ENCODE measurements around the gene SULT1A1.
"Not testable (repeated sequence)": the region's sequence is repeated elsewhere in the genome, so short reads cannot be mapped to it uniquely, and the experiment has no call there.

Gene SULT1A1

DNA sequence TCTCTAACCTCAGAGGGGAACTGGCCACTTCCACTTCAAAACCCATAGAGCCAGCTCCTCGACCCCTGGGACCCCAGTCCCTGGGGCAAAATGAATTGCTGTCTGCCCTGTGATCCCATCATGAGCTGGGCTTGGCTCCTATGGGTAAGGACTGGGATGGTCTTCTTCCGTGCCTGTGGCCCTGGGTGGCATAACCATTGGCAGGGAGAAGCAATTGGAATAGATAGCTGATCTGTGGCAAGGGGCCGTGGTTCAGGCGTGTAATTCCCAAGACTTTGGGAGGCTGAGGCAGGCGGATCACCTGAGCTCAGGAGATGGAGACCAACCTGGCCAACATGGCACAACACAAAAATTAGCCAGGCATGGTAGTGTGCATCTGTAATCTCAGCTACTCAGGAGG, 17.3 kb downstream of the SULT1A1 start:
- DNase-seq = no peak

DNA sequence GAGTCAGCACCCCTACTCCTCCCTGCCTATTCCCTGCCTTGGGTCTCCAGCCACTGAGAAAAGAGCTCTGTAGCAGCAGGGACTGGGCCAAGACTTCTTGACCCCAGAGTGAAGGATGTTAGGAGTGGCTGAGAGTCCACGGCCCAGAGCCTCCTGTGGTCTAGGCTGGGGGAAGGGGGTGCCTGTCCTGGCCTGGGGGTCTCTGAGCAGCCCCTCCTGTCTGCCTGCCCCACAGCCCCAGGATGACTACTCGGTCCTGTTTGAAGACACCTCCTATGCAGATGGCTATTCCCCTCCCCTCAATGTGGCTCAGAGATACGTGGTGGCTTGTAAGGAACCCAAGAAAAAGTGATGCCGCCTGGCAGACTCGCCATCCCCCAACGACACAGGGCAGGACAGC, 18.5 kb downstream of the SULT1A1 start:
- DNase-seq = no peak

DNA sequence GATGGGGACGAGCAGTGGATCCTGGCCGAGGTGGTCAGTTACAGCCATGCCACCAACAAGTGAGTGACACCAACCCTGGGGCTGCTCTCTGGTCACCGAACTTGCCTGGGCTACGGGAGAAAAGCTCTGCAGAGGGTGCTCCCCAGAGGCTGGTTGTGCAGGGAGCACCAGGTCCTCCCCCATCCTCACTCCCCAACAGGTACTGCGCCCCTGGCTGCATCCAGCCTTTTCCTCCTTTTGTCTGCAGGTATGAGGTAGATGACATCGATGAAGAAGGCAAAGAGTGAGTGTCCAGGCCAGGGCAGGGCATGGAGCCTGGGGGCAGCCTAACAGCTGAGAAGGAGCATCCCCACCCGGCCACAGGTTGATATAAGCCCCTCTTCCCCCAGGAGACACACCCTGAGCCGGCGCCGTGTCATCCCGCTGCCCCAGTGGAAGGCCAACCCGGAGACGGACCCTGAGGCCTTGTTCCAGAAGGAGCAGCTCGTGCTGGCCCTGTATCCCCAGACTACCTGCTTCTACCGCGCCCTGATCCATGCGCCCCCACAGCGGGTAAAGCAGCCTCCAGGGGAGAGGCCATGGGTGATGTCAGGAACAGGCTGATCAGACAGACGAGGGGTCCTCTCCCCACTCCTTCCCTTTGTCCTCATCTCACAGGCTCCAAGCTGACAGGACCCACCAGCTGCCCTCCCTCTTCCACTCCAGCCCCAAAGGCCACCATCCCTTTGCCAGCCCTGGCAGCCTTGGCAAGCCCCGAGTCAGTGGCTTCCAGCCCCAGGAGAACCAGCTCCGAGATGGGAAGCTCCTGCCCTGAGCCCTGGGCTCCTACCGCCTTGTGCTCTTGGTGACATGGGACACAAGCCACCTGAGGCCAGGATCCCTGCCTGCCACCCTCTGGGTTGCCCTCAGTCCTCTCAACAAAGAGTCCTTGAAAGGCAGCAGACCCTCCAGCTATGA, 19.2 kb downstream of the SULT1A1 start:
- DNase-seq = no peak

DNA sequence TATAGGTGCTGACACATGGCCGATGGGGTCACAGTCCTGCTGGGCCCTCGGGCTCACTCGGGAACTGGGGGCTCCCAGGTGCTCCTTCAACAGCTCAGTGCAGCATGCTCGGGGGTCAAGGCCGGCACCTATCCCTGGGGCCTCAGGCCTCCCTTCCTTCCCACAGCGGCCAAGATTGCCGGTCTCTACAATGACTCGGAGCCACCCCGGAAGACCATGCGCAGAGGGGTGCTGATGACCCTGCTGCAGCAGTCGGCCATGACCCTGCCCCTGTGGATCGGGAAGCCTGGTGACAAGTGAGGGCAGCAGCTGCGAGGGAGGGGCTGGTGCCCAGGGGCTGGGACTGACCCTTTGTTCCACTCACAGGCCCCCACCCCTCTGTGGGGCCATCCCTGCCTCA, 19.9 kb downstream of the SULT1A1 start:
- DNase-seq = no peak

DNA sequence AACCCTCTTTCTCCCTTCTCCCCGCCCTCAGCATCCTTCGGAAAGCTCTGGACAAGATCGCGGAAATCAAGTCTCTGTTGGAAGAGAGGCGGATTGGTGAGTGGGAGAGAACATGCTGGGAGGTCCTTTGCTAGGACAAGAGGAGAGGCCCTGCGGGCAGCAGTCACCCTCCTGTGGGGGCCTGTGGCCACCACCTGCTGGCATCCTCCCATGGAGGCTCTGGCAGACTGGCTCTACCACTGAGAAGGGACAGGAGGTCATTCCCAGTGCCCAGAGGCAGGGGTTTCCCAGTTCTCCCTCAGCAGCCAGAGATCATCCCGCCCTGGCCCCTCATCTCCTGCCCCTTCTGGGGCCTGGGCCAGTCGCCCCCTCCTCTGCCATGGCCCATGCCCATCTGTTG, 20.8 kb downstream of the SULT1A1 start:
- no peak for DNase-seq

DNA sequence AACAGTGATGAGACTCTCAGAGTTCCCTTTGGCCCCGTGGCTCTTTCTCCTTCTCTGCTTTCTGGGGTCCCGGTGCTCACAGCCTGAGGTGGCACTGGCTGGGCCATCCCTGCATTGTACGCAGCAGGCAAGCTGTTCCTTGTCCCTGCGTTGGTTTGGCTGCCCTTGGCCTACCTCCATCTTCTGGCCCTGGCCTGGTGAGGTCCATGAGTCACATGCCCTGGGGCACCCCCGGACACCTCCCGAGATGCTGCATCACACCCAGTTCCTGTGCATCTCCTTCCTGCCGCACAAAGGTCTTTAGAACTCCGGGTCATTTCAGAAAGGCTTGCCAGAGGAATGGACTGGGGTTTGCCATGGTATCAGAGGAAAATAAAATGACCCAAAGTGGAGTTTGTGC, 22.5 kb downstream of the SULT1A1 start:
- no peak for DNase-seq

DNA sequence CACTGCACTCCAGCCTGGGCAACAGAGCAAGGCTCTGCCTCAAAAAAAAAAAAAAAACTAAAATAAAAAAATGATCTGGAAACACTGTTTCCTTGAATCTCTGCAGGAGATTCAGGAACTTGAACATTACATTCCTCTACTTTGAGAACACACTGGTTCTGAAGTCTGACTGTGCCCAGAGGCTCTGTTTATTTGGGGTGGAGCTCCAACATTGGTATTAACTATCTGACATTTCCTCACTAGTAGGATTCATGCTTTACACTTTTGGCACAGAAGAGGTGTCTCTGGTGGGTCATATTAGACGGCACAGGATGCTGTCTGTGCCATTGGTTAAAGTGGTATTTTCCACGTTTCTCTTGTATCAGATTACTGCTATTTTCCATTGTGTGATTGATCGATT, 23.4 kb downstream of the SULT1A1 start:
- no peak for DNase-seq

DNA sequence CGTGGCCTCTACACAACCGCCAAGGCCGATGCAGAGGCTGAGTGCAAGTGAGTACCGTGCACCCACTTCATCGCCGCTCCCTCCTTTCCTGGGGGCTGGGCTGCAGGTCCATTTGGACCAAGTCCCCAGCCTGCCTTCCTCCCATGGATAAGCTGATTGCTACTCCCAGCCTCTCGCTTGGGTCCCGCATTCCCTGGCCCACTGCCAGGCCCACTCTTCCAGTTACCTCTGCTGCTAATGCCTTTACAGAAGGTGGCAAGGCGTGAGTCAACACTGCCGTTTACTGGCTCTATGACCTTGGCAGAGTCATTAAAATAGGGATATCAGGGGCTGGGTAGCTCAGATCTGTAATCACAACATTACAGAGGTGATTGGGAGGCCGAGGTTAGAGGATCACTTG, 24.2 kb downstream of the SULT1A1 start:
- no peak for DNase-seq

DNA sequence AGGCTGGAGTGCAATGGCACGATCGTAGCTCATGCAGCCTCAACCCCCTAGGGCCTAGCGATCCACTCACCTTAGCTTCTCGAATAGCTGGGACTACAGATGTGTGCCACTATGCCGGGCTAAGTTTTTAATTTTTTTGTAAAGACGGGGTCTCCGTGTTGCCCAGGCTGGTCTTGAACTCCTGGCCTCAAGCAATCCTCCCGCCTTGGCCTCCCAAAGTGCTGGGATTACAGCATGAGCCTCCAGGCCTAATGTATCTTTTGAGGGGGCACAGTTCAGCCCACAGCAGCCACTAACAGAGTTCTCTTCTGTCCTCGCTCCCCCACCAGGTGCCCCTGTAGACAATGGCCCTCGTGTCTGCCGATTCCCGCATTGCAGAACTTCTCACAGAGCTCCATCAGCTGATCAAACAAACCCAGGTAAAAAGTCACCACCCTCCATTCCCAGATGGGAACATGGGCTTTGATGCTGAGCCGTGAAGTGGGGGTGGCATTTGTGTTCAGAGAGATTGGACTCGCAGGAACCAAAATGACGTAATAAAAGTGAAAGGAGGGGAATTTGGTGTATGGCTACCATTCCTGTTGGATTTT, 29.0 kb downstream of the SULT1A1 start:
- no peak for DNase-seq

DNA sequence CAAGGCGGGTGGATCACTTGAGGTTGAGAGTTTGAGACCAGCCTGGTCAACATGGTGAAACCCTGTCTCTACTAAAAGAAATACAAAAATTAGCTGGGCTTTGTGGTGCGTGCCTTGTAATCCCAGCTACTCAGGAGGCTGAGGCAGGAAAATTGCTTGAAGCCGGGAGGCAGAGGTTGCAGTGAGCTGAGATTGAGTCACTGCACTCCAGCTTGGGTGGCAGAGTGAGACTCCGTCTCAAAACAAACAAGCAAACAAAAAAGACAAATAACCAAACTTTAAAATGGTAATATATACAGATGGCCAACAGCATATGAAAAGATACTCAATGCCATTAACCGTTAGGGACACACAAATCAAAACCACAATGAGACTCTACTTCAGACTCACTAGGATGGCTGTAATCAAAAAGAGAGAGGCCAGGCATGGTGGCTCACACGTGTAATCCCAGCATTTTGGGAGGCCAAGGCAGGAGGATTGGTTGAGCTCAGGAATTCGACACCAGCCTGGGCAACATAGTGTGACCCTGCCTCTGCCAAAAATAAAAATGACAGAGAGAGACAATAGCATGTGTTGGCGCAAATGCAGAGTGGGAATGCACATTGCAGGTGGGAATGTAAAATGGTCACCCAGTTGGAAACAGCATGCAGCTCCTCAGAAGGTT, 34.3 kb downstream of the SULT1A1 start:
- no peak for DNase-seq

DNA sequence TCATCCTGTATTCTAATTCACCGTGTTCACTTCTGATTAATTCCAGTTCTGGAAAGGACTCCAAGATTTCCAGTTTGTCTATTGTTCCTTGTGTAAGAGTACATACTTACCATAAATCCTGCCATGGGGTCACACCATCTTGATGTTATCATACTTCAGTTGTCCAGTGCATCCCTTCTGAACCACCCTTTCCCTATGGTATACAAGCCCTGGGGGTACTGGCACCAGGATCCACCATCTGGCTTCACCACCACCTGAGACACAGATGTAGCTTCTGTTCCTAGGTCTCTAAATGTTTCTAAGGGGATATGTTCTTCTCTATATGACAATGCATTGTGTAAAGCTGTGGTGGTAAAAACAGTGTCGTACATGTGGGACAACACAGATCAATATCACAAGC, 34.9 kb downstream of the SULT1A1 start:
- DNase-seq = no peak

DNA sequence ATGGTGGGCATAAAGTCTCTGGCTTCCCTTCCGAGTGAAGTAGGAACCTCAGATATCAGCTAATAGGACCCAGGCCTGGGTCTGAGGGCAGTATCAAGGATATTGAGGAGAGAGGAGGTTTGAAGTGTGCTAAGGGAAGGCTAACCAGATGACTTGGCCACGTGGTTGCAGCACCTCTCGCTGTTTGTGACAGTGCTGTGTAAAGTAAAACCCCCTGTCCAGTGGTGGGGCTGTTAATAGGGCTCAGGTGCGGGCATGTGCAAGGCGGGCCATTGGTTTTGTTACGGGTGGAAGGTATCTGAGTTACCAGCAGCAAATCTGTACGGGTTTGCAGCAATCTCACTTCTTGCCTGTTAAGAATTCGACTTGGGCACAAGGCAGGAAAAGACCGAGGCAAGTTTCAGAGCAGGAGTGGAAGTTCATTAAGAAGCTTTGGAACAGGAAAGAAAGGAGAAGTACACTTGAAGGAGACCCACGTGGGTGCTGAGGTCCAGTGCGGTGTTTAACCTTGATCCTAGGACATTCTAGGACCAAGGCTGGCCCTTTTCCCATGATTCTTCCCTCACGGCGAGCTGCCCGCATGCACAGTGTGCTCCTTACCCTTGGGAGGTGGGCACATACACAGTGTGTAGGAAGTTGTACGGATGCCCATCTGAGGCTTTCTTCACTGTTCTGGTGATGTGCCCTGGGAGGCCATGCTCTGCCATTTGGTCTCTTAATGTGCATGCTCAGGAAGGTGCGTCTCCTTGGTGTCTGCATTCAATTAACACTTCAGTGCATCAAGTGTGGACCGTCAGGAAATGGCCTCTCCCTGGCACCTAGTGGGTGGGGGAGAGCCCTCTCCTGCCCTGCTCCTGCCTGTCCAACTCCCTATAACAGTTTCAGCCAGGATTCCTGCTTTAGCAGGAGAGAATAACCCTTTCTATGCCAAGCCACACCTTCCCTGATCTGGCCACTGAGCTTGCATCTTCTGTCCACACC, 35.8 kb downstream of the SULT1A1 start:
- no peak for DNase-seq

DNA sequence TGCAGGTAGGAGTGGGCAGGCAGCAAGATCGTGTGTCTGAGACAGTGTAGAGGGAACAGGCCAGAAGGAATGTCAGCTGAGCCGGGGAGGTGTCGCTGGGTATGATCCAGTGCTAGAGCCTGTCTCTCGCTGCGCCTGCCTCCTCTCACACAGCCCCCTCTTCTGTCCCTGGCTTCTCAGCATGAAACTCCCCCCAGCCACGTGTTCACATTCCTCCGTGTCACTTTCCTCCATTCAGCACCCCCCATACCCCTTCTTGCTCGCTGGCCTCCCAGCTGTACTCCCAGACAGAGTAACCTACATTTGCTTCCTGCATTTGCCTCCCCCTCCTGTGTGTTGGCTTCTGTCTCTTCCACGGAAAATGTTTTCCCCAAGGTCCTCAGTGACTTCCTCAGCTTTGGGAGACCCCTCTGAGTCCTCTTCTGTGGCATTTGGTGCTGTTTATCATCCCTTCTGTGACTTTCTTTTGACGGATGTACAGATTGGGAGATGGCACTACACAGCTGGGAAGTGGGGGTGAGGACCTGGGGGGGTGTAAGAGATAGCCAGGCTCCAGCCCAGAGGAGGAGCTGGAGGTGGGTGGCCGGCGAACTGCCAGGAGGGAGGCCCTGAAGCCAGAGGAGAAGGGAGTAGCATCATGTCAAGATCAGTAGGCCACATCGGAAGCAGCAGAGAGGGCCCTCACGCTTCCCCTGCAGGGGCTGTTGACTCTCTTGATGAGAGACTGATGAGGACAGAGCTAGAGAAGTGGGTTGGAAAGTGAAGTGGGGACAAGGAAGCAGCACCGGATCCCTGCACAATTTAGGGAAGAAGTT, 36.9 kb downstream of the SULT1A1 start:
- peak; percentile 64 for DNase-seq

DNA sequence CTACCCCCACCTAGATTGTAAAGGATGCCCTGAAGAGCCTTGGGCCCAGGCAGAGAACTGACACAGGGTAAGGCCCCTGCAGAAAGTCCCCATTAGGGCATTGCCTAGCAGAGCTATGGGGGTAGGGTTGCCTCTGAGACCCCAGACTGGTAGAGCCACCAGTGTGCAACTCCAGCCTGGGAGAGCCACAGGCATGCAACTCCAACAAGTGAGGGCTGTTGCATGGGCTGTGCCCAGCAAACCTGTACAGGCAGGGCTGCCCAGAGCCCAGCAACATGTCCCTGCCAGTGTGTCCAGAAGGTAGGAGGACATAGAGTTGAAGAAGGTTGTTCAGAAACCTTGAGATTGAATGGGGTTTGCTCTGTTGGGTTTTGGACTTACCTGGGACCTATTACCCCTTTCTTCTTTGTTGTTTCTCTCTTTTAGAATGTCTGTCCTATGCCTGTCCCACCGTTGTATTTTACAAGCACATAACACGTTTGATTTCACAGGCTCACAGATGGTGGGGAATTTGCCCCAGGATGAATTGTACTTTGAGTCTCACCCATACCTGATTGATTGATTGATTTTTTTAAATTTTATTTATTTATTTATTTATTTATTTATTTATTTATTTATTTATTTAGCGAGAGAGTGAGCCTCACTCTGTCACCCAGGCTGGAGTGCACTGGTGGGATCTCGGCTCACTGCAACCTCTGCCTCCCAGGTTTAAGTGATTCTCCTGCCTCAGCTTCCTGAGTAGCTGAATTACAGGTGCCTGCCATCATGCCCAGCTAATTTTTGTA, 39.7 kb downstream of the SULT1A1 start:
- no peak for DNase-seq

DNA sequence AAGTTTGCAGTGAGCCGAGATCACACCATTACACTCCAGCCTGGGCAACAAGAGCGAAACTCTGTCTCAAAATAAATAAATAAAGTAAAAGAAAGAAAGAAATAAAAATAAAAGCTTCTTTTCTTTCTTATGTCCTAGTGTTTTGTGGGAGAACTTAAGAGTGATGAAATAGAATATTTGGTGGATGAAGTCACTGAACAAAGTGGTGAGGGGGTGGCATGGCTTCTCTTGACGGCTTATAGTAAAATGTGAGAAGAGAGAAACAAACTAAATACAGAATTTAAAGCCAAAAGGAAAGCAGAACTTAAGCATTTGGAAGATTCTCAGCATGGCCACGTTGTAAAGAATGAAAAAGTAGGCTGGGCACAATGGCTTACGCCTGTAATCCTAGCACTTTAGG, 40.8 kb downstream of the SULT1A1 start:
- DNase-seq = no peak

DNA sequence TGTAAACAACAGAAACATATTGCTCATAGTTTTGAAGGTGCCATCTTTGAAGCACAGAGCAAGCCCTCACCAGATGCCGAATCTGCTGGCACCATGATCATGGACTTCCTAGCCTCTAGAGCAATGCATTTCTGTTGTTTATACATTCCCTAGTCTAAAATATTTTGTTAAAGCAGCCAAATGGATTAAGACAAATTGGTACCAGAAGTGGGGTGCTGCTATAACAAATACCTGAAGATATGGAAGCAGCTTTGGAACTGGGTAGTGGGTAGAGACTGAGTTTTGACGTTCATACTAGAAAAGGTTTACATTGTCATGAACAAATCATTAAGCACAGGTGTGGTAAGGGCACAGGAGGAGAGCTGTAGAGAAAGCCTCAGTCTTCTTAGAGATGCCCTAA, 42.6 kb downstream of the SULT1A1 start:
- DNase-seq = no peak

DNA sequence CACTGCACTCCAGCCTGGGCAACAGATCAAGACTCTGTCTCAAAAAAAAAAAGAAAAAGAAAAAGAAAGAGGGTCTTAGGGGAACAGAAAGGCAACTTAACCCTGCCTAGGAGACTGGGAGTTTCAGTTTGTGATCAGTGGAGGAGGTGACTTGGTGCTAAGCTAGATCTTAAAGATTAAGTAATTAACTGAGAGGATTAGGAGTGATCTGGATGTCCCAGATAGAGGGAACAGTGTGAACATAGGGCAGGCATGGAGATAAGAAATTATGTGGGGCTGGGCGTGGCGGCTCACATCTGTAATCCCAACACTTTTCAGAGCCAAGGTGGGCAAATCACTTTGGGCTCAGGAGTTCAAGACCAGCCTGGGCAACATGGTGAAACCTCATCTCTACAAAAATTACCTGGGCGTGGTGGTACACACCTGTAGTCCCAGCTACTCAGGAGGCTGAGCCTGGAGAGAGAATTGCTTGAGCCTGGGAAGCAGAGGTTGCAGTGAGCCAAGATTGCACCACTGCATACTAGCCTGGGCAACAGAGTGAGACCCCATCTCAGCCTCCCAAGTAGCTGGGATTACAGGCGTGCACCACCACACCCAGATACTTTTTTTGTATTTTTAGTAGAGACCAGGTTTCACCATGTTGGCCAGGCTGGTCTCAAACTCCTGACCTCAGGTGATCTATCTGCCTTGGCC, 43.5 kb downstream of the SULT1A1 start:
- DNase-seq = not testable (repeated sequence)

DNA sequence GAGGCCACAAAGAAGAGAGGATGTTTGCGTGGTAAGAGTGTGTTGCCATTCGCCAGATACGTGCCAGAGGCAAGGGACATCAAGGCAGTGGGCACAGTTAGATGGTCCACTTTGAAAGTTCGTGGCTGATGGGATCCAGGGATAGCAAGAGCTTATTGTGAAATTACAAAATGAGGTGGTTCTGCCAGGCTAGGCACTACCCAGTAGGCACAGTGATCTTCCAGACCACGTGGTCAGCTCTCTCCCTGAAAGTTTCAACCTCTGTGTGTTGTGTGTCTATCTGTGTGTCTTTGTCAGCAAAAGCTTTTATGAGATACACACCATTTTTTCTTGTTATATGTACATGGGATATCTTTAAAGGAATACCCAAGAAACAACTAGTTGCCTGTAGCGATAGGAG, 46.6 kb downstream of the SULT1A1 start:
- no peak for DNase-seq

DNA sequence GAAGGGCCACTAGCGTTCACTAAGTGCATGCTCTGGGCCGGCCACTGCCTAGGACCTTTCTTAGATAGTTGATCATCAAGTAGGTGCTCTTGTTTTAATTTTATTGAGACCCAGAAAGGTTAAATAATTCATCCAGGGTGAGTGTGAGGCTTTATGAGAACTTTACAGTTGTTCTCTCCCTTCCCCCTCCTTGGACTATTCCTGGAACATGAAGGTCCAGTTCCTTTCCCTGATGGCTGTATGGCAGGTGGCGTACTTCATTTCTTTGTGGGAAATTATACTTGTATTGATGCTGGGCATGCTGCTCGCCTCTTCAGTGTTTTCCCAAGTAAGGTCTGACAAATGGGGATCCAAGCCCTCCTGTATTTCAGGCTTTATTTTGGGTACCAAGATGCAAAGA, 47.6 kb downstream of the SULT1A1 start:
- no peak for DNase-seq
